ENCODE measurements around the gene ARL8B.
"Not testable (repeated sequence)": the region's sequence is repeated elsewhere in the genome, so short reads cannot be mapped to it uniquely, and the experiment has no call there.

Gene ARL8B

DNA sequence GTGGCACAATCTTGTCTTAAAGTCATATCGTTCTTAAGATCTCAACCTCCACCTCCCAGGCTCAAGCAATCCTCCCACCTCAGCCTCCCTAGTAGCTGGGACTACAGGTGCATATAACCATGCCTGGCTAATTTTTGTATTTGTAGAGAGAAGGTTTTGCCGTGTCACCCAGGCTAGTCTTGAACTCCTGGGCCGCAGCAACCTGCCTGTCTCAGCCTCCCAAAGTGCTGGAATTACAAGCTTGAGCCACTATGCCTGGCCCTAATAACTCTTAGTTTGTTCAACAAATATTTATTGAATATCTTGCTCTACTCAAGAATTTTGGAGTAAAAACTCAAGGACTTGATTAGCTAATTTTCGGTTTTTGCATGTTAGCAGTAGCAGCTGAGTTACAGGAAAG is 46.0 kb downstream of the ARL8B start:
- no peak for DNase-seq (ENCODE audit: low spot score)
- in situ Hi-C loops (cut with MboI; ENCODE audit: low pct_unique_long_range_greater_than_20kb, low sequenced_read_pairs, unreplicated experiment) = no loop called here
- TF ChIP-seq, protein P1, sequence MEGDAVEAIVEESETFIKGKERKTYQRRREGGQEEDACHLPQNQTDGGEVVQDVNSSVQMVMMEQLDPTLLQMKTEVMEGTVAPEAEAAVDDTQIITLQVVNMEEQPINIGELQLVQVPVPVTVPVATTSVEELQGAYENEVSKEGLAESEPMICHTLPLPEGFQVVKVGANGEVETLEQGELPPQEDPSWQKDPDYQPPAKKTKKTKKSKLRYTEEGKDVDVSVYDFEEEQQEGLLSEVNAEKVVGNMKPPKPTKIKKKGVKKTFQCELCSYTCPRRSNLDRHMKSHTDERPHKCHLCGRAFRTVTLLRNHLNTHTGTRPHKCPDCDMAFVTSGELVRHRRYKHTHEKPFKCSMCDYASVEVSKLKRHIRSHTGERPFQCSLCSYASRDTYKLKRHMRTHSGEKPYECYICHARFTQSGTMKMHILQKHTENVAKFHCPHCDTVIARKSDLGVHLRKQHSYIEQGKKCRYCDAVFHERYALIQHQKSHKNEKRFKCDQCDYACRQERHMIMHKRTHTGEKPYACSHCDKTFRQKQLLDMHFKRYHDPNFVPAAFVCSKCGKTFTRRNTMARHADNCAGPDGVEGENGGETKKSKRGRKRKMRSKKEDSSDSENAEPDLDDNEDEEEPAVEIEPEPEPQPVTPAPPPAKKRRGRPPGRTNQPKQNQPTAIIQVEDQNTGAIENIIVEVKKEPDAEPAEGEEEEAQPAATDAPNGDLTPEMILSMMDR (IDR thresholded peaks at IDR 0.05; ENCODE audit: extremely low read depth, insufficient read depth, missing control alignments) = no peak

DNA sequence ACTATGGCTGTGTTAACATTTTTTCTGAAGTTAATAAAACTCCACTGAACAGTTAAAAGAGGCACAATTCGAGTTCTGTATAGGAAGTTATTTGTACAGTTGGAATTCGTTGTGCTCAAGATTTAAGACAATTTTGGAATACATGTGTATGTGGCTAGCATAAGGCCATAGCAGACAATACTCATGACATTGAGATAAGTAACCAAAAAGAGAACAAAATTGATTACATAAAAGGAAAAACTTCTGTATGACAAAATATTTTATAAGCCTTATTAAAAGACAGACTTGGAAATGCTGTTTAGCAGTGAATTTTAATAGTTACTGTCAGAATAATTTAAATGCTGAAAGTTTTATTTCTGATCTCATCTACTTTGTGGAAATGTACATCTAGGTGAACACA is 47.7 kb downstream of the ARL8B start:
- TF ChIP-seq, protein P1 (IDR thresholded peaks at IDR 0.05; ENCODE audit: extremely low read depth, insufficient read depth, missing control alignments) = no peak
- no peak for DNase-seq (ENCODE audit: low spot score)
- in situ Hi-C loops (cut with MboI; ENCODE audit: low pct_unique_long_range_greater_than_20kb, low sequenced_read_pairs, unreplicated experiment) = no loop called here

DNA sequence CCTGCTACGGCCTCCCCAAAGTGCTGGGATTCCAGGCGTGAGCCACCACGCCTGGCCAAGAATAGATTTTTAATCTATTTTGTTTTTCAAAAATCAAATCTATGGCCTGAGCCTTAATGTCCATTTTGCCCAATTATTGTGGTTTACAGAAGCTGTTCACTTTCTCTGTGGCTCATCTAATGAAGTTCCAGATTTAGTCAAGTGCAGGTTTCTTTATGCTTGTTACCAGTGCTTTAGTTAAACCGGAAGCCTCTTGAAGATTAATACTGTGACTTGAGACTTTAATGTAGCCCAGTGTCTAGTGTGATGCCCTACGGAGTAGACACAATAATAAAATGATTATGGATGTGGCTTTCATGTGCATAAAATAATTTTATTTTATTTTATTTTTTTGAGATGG is 48.9 kb downstream of the ARL8B start:
- in situ Hi-C loops (cut with MboI; ENCODE audit: low pct_unique_long_range_greater_than_20kb, low sequenced_read_pairs, unreplicated experiment) = no loop called here

DNA sequence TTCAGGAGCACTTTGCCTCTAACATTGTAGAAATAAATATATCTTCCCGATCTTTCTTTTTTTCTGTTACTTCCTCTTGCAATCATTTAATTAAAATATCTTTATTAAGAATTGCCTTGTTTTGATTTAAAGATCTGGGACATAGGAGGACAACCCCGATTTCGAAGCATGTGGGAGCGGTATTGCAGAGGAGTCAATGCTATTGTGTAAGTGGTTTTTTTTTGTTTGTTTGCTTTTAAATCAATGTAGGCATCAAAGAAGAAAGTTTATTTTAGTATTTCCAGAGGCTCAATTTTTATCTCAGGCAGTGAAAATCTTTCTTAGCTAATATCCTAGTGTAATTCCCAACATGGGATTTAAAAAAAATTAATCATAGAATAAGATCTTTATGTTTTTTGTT is 49.9 kb downstream of the ARL8B start:
- in situ Hi-C loops (cut with MboI; ENCODE audit: low pct_unique_long_range_greater_than_20kb, low sequenced_read_pairs, unreplicated experiment) = no loop called here
- TF ChIP-seq, protein P1 (IDR thresholded peaks at IDR 0.05; ENCODE audit: extremely low read depth, insufficient read depth, missing control alignments) = no peak
- no peak for DNase-seq (ENCODE audit: low spot score)

More for the DNA sequence above, 48.9 kb downstream of the ARL8B start:
- DNase-seq (ENCODE audit: low spot score) = no peak
- TF ChIP-seq, protein P1 (IDR thresholded peaks at IDR 0.05; ENCODE audit: extremely low read depth, insufficient read depth, missing control alignments) = no peak

DNA sequence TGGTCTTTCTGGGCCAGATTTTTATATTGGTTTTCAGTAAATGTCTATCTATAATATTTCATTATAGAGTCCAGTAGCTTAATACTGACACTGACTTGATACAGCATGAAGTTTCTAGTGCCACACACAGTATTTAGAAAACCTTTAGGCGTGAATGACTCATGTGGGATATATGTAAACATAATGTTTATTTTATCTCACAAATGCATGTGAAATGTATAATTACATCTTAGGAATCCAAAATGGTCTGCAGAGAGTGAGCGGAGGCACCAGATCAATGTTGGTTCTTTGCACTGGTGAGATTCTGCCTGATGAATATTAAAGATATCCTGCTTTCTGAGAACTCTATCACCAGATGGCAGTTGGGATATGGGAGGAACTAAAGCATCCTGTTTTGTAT is 56.9 kb downstream of the ARL8B start:
- in situ Hi-C loops (cut with MboI; ENCODE audit: low pct_unique_long_range_greater_than_20kb, low sequenced_read_pairs, unreplicated experiment); DNase-seq (ENCODE audit: low spot score): not testable (repeated sequence)

DNA sequence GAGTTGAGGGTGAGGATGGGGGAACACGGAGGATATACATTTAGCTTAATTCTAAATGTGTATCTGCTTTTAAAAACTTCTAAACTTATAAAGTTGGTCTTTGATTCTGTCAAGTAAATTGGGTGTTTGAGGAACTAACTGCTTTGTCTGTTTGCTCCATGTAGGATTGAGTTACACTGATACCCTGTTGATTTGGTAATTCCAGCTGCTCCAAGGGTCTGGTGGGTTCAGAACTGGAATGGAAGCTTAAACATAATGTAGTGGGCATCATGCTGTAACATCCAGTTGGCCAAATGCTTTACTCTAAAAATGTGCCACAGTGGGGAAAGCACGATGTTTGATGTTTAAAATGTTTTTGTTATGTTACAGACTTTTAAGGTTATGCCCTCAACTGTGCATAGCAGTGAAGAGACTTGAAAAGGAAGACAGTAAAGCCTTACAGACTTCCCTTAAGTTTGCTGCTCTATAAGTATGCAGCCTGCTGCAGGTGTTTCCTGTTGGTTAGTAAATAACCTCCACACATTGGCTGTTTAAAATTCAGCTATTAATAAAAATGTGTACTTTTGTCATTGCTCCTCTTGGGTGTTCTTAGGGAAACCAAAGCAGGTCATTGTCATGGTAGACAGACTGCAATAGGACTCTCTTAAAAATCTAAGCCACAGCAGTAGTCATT is 59.5 kb downstream of the ARL8B start:
- in situ Hi-C loops (cut with MboI; ENCODE audit: low pct_unique_long_range_greater_than_20kb, low sequenced_read_pairs, unreplicated experiment) = no loop called here
- DNase-seq (ENCODE audit: low spot score) = peak; percentile 34
- TF ChIP-seq, protein P1 (IDR thresholded peaks at IDR 0.05; ENCODE audit: extremely low read depth, insufficient read depth, missing control alignments) = no peak

DNA sequence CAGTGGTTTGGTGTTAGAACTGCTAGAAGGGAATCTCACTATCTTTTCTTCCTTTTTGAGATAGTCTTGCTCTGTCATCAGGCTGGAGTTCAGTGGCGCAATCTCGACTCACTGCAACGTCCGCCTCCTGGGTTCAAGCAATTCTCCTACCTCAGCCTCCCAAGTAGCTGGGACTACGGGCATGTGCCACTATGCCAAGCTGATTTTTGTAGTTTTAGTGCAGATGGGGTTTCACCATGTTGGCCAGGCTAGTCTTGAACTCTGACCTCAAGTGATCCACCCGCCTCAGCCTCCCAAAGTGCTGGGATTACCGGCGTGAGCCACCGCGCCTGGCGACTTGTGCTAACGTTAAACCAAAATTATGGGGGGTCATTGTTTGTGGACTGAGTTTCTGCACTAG is 61.6 kb downstream of the ARL8B start:
- DNase-seq (ENCODE audit: low spot score); in situ Hi-C loops (cut with MboI; ENCODE audit: low pct_unique_long_range_greater_than_20kb, low sequenced_read_pairs, unreplicated experiment): not testable (repeated sequence)

DNA sequence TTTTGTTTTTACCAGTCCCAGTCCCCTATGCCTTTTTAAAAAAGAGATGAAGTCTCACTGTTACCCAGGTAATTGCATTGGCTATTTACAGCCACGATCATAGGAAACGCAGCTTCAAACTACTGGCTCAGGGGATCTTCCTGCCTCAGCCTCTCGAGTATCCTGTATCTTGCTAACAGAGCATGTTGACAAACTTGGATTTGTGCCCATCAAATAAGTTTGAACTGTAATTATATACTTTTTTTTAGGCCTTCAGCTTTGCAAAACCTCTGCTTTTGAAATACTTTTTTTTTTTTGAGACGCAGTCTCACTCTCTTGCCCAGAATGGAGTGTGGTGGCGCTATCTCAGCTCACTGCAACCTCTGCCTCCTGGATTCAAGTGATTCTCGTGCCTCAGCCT is 62.4 kb downstream of the ARL8B start:
- in situ Hi-C loops (cut with MboI; ENCODE audit: low pct_unique_long_range_greater_than_20kb, low sequenced_read_pairs, unreplicated experiment) = no loop called here
- no peak for DNase-seq (ENCODE audit: low spot score)
- TF ChIP-seq, protein P1 (IDR thresholded peaks at IDR 0.05; ENCODE audit: extremely low read depth, insufficient read depth, missing control alignments) = no peak
